ENCODE measurements around the gene TNFSF18. TPM values are rescaled to one million over a fixed set of nuclear protein-coding genes. Genes with fewer than 3 reads are reported as not detected.

Gene TNFSF18
- total and polyA plus RNA-seq, 10 of the 15 experiments (the other 5 are each of a cell fraction or from before 2014, with no cell fraction given), result not detected

- H4K20me1 ChIP-seq (ENCODE audit: control insufficient read depth, insufficient read depth), result no peaks in the 10 kb centered on the region
- POLR2A ChIA-PET, result no interaction called here
These were observed 52.8 kb downstream of the TNFSF18 start for GRCh38 chr1:172997941-172998361.

GRCh38 chr1:172993640-172994039 lies 57.1 kb downstream of the TNFSF18 start:
- no peak for FAIRE-seq
- intact Hi-C loops (cut with micrococcal nuclease; ENCODE audit: unreplicated experiment), result no loop called here
- CTCF ChIA-PET, result no interaction called here

More at GRCh38 chr1:172997941-172998361, 52.8 kb downstream of the TNFSF18 start:
- intact Hi-C loops (cut with micrococcal nuclease; ENCODE audit: unreplicated experiment), result no loop called here
- no TSS peak for BruUV-seq (replicated peaks)
- SMC1A ChIA-PET (ENCODE audit: uncharacterized antibody, unreplicated experiment), result no interaction called here
- Histone ChIP-seq H3K9ac (ENCODE audit: control insufficient read depth, insufficient read depth, low read length) (no peak overlapping the region), H3K36me3 (ENCODE audit: control insufficient read depth in 2 of 2, insufficient read depth in 2 of 2, low read length in 1 of 2) (no peaks in the 10 kb centered on the region), H3K27ac (ENCODE audit: control insufficient read depth, insufficient read depth) (no peak overlapping the region), H2AFZ (ENCODE audit: control insufficient read depth, low read depth, low read length) (no peak overlapping the region), H3K4me1 (ENCODE audit: control insufficient read depth, insufficient read depth, low read length) (no peaks in the 10 kb centered on the region), H3K27me3 (replicated peaks in 1 of 2; ENCODE audit: control insufficient read depth in 2 of 2, insufficient read depth in 2 of 2, low read length in 1 of 2) (no peaks in the 10 kb centered on the region), H3K79me2 (ENCODE audit: control insufficient read depth, insufficient read depth, low read length) (no peaks in the 10 kb centered on the region), H3K4me3 (no peak overlapping the region), H3K9me3 (replicated peaks; ENCODE audit: control insufficient read depth, insufficient read depth, low read length) (no peaks in the 10 kb centered on the region; the same call in 2 of the 3 replicates), H3K4me2 (ENCODE audit: control insufficient read depth, insufficient read depth) (no peak overlapping the region)
- no peak for ATAC-seq
- in situ Hi-C loops (cut with MboI), result no loop called here
- TF ChIP-seq SREBF1 (IDR thresholded peaks at IDR 0.05; ENCODE audit: low read length) (no peak), PBX3 (IDR thresholded peaks at IDR 0.05; ENCODE audit: insufficient replicate concordance, low read depth, low read length) (no peak), TBL1XR1 (IDR thresholded peaks at IDR 0.05; ENCODE audit: low read depth, low read length) (no peak), SUZ12 (IDR thresholded peaks at IDR 0.05; ENCODE audit: unreplicated experiment) (no peak), FOXK2 (IDR thresholded peaks at IDR 0.05) (no peak), MTA2 (IDR thresholded peaks at IDR 0.05; ENCODE audit: low read depth) (no peak), CHD4 (IDR thresholded peaks at IDR 0.05) (no peak), IKZF1 (conservative IDR thresholded peaks at IDR 0.05) (no peak)
- WGBS (ENCODE audit: insufficient coverage, insufficient replicate concordance, low lambda C conversion rate, missing lambda C conversion rate), result 0% methylated on average over 2 of the region's 2 CpGs
- no peak for DNase-seq (ENCODE audit: low read depth, low spot score)
- CTCF ChIA-PET, result no interaction called here
- FAIRE-seq, result no peak
- RAD21 ChIA-PET (ENCODE audit: unreplicated experiment), result no interaction called here

More at GRCh38 chr1:172993640-172994039, 57.1 kb downstream of the TNFSF18 start:
- H3K79me2 ChIP-seq (ENCODE audit: control insufficient read depth, insufficient read depth, low read length), result no peaks in the 10 kb centered on the region
- H3K27ac ChIP-seq (ENCODE audit: control insufficient read depth, insufficient read depth), result no peak overlapping the region
- no peaks in the 10 kb centered on the region; the same call in 2 of the 3 replicates for H3K9me3 ChIP-seq (replicated peaks; ENCODE audit: control insufficient read depth, insufficient read depth, low read length)
- no peak overlapping the region for H3K9ac ChIP-seq (ENCODE audit: control insufficient read depth, insufficient read depth, low read length)
- no peaks in the 10 kb centered on the region for H3K4me1 ChIP-seq (ENCODE audit: control insufficient read depth, insufficient read depth, low read length)
- in situ Hi-C loops (cut with MboI), result no loop called here
- no peak for TF ChIP-seq TARDBP (IDR thresholded peaks at IDR 0.05; ENCODE audit: borderline replicate concordance)
- H3K4me2 ChIP-seq (ENCODE audit: control insufficient read depth, insufficient read depth), result no peak overlapping the region
- ChIA-PET SMC1A (ENCODE audit: uncharacterized antibody, unreplicated experiment) (interaction anchor here (1.4 kb wide), 1 partner anchor 9 kb away, joined by 3 read pairs; no protein-coding TSS in a partner anchor), RAD21 (ENCODE audit: unreplicated experiment) (no interaction called here), POLR2A (no interaction called here)
- BruUV-seq (replicated peaks), result no TSS peak
- ATAC-seq (no peak), DNase-seq (ENCODE audit: low read depth, low spot score) (no peak)
- no peaks in the 10 kb centered on the region for H4K20me1 ChIP-seq (ENCODE audit: control insufficient read depth, insufficient read depth)
- no peak overlapping the region for H3K4me3 ChIP-seq
- H3K27me3 ChIP-seq (replicated peaks in 1 of 2; ENCODE audit: control insufficient read depth in 2 of 2, insufficient read depth in 2 of 2, low read length in 1 of 2), result no peaks in the 10 kb centered on the region
- no peak overlapping the region for H2AFZ ChIP-seq (ENCODE audit: control insufficient read depth, low read depth, low read length)
- 0% methylated on average over 2 of the region's 2 CpGs for WGBS (ENCODE audit: insufficient coverage, insufficient replicate concordance, low lambda C conversion rate, missing lambda C conversion rate)
- no peaks in the 10 kb centered on the region for H3K36me3 ChIP-seq (ENCODE audit: control insufficient read depth in 2 of 2, insufficient read depth in 2 of 2, low read length in 1 of 2)

All from GM12878 (cell line).